HepG2 (cell line): ENCODE measurements around the gene TYMS. TPM values are rescaled to one million over a fixed set of nuclear protein-coding genes. Genes with fewer than 3 reads are reported as not detected.

Source experiments
- AGO2 ChIP-seq: fragments of 200-400 bp; formaldehyde crosslinking; optimal IDR thresholded peaks from 2 replicates; pipeline ENCODE3; 2017; ENCODE audit warnings: mild to moderate bottlenecking, low read depth, low read length, moderate library complexity
- GTF2F1 ChIP-seq: fragments of 150-350 bp; IDR thresholded peaks from 2 replicates; pipeline ENCODE4 v1.6.1; 2014; ENCODE audit warnings: low read length
- HOXA3 ChIP-seq: sonication (generic); formaldehyde crosslinking; IDR thresholded peaks from 2 replicates; pipeline ENCODE4 v1.5.0; 2020; ENCODE audit warnings: missing genetic modification reagents
- KDM5B ChIP-seq: sonication (generic); formaldehyde crosslinking; IDR thresholded peaks from 2 replicates; pipeline ENCODE4 v1.4.0; 2020; ENCODE audit warnings: missing genetic modification reagents, mild to moderate bottlenecking, borderline replicate concordance
- RXRB ChIP-seq: IDR thresholded peaks from 2 replicates; pipeline ENCODE4 v1.6.1; 2016; ENCODE audit warnings: borderline replicate concordance, missing genetic modification reagents, missing compliant biosample characterization
- ZBTB21 ChIP-seq: sonication (generic); formaldehyde crosslinking; IDR thresholded peaks from 2 replicates; pipeline ENCODE4 v1.4.0; 2020; ENCODE audit warnings: missing genetic modification reagents
- ZNF17 ChIP-seq: sonication (generic); formaldehyde crosslinking; IDR thresholded peaks from 2 replicates; pipeline ENCODE4 v1.5.0; 2020; ENCODE audit warnings: mild to moderate bottlenecking, missing genetic modification reagents
- ZNF253 ChIP-seq: sonication (generic); formaldehyde crosslinking; IDR thresholded peaks from 2 replicates; pipeline ENCODE4 v1.8.0; 2022; ENCODE audit warnings: mild to moderate bottlenecking, missing genetic modification reagents, borderline replicate concordance
- ZNF567 ChIP-seq: sonication (generic); formaldehyde crosslinking; IDR thresholded peaks from 2 replicates; pipeline ENCODE4 v1.8.1; 2023; ENCODE audit warnings: mild to moderate bottlenecking, missing genetic modification reagents, borderline replicate concordance
- ZNF615 ChIP-seq: sonication (generic); formaldehyde crosslinking; IDR thresholded peaks from 2 replicates; pipeline ENCODE4 v1.5.0; 2020; ENCODE audit warnings: mild to moderate bottlenecking, missing genetic modification reagents, borderline replicate concordance
- ZNF780A ChIP-seq: sonication (generic); formaldehyde crosslinking; IDR thresholded peaks from 2 replicates; pipeline ENCODE4 v1.8.0; 2022; ENCODE audit warnings: mild to moderate bottlenecking, missing genetic modification reagents, moderate library complexity
- ZNF782 ChIP-seq: sonication (generic); formaldehyde crosslinking; IDR thresholded peaks from 2 replicates; pipeline ENCODE4 v1.4.0; 2020; ENCODE audit warnings: missing genetic modification reagents, mild to moderate bottlenecking, borderline replicate concordance
- polyA plus RNA-seq, 8 experiments: library from polyadenylated mRNA; depleted of rRNA in 3 of 8; stranded (reverse) in 7 of 8; unstranded in 1 of 8; fragments of >200 nt; fragmentation: Illumina TruSeq in 4 of 8; extraction: Trizol in 4 of 8; gene quantifications; 2 replicates each; pipeline versions ENCODE4 v1.2.1 to v1.2.3, GENCODE V29; 2011 to 2016; ENCODE audit warnings: low read depth in 4 of 8, missing spikeins in 1 of 8, mixed read lengths in 1 of 8; ENCODE audit not compliant: insufficient read depth in 1 of 8
- total RNA-seq, 5 experiments: library from RNA; depleted of rRNA; stranded (reverse); fragments of >200 nt; fragmentation: Illumina TruSeq; extraction: Trizol; gene quantifications; 2 replicates each; pipeline ENCODE4 v1.2.3, GENCODE V29; 2016; ENCODE audit warnings: low read depth in 1 of 5
- TF ChIP-seq, protein P1 (sequence below): IDR thresholded peaks from 2 replicates; pipeline ENCODE4 v1.6.1; 2016; ENCODE audit warnings: low read depth
- TF ChIP-seq, protein P2 (sequence below): sonication (generic); formaldehyde crosslinking; IDR thresholded peaks from 2 replicates; pipeline ENCODE4 v1.5.1; 2020; ENCODE audit warnings: missing genetic modification reagents, mild to moderate bottlenecking, borderline replicate concordance
- TF ChIP-seq, protein P3 (sequence below): sonication (generic); formaldehyde crosslinking; IDR thresholded peaks from 2 replicates; pipeline ENCODE4 v1.4.0; 2020; ENCODE audit warnings: missing genetic modification reagents
- TF ChIP-seq, protein P4 (sequence below): sonication (generic); formaldehyde crosslinking; IDR thresholded peaks from 2 replicates; pipeline ENCODE4 v1.4.0; 2020; ENCODE audit warnings: missing genetic modification reagents

Gene TYMS
- total and polyA plus RNA-seq, 2 of the 13 experiments (the other 11 are each of a cell fraction or from before 2014, with no cell fraction given) = 80.1 to 106 TPM

DNA sequence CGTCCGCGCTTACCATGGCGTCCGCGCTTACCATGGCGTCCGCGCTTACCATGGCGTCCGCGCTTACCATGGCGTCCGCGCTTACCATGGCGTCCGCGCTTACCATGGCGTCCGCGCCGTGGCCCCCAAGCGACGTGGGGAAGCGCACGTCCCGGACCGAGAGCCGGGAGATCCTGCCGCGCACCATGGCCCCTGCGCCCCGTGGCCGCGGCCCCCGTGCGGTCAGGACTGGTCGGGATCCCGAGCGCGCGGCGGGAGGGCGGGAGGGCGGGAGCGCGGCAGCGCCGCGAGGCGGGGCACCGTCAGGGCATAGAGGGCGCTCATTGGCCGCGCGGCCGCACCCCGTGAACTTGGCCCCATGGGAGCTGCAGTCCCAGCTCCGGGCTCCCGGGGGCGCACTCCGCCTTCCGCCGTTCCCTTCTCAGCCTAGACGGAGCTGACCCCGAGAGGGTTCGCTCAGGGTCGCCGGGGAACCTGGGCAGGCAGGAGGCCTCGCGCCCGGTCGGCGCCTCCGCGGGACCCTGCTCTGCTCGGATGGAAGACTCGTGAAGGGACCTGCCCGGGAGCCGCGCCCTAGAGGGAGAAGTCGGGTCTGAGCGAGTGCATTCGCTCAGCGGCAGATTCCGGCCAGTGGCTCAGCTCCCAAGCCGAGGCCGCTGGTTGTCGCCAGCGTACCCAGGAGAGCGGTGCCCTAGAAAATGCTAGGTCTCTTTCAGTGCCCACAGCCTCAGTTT lies 55.1 kb downstream of the TYMS start, which contains the start of gene ENOSF1 (continued):
- TF ChIP-seq, protein P1, sequence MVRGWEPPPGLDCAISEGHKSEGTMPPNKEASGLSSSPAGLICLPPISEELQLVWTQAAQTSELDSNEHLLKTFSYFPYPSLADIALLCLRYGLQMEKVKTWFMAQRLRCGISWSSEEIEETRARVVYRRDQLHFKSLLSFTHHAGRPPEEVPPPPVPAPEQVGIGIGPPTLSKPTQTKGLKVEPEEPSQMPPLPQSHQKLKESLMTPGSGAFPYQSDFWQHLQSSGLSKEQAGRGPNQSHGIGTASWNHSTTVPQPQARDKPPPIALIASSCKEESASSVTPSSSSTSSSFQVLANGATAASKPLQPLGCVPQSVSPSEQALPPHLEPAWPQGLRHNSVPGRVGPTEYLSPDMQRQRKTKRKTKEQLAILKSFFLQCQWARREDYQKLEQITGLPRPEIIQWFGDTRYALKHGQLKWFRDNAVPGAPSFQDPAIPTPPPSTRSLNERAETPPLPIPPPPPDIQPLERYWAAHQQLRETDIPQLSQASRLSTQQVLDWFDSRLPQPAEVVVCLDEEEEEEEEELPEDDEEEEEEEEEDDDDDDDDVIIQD (CRISPR knock-in tag) = no peak
- TF ChIP-seq, protein P2, sequence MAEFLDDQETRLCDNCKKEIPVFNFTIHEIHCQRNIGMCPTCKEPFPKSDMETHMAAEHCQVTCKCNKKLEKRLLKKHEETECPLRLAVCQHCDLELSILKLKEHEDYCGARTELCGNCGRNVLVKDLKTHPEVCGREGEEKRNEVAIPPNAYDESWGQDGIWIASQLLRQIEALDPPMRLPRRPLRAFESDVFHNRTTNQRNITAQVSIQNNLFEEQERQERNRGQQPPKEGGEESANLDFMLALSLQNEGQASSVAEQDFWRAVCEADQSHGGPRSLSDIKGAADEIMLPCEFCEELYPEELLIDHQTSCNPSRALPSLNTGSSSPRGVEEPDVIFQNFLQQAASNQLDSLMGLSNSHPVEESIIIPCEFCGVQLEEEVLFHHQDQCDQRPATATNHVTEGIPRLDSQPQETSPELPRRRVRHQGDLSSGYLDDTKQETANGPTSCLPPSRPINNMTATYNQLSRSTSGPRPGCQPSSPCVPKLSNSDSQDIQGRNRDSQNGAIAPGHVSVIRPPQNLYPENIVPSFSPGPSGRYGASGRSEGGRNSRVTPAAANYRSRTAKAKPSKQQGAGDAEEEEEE = no peak; the same call in 1 of the 2 replicates
- TF ChIP-seq RXRB (CRISPR knock-in tag) = peak; percentile 68; the same call in 1 of the 2 replicates
- TF ChIP-seq, protein P3, sequence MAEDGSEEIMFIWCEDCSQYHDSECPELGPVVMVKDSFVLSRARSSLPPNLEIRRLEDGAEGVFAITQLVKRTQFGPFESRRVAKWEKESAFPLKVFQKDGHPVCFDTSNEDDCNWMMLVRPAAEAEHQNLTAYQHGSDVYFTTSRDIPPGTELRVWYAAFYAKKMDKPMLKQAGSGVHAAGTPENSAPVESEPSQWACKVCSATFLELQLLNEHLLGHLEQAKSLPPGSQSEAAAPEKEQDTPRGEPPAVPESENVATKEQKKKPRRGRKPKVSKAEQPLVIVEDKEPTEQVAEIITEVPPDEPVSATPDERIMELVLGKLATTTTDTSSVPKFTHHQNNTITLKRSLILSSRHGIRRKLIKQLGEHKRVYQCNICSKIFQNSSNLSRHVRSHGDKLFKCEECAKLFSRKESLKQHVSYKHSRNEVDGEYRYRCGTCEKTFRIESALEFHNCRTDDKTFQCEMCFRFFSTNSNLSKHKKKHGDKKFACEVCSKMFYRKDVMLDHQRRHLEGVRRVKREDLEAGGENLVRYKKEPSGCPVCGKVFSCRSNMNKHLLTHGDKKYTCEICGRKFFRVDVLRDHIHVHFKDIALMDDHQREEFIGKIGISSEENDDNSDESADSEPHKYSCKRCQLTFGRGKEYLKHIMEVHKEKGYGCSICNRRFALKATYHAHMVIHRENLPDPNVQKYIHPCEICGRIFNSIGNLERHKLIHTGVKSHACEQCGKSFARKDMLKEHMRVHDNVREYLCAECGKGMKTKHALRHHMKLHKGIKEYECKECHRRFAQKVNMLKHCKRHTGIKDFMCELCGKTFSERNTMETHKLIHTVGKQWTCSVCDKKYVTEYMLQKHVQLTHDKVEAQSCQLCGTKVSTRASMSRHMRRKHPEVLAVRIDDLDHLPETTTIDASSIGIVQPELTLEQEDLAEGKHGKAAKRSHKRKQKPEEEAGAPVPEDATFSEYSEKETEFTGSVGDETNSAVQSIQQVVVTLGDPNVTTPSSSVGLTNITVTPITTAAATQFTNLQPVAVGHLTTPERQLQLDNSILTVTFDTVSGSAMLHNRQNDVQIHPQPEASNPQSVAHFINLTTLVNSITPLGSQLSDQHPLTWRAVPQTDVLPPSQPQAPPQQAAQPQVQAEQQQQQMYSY (CRISPR knock-in tag) = no peak
- no peak for TF ChIP-seq ZNF615 (CRISPR knock-in tag)
- no peak for TF ChIP-seq ZBTB21 (CRISPR knock-in tag)
- TF ChIP-seq HOXA3 (CRISPR knock-in tag) = peak; percentile 99
- 0 out of 2 replicates have a peak, but pooled peaks have one; percentile 46 for TF ChIP-seq ZNF782 (CRISPR knock-in tag)
- TF ChIP-seq ZNF567 (CRISPR knock-in tag) = peak; percentile 77; the same call in 1 of the 2 replicates
- peak; percentile 52 for TF ChIP-seq KDM5B (CRISPR knock-in tag)
- TF ChIP-seq, protein P4, sequence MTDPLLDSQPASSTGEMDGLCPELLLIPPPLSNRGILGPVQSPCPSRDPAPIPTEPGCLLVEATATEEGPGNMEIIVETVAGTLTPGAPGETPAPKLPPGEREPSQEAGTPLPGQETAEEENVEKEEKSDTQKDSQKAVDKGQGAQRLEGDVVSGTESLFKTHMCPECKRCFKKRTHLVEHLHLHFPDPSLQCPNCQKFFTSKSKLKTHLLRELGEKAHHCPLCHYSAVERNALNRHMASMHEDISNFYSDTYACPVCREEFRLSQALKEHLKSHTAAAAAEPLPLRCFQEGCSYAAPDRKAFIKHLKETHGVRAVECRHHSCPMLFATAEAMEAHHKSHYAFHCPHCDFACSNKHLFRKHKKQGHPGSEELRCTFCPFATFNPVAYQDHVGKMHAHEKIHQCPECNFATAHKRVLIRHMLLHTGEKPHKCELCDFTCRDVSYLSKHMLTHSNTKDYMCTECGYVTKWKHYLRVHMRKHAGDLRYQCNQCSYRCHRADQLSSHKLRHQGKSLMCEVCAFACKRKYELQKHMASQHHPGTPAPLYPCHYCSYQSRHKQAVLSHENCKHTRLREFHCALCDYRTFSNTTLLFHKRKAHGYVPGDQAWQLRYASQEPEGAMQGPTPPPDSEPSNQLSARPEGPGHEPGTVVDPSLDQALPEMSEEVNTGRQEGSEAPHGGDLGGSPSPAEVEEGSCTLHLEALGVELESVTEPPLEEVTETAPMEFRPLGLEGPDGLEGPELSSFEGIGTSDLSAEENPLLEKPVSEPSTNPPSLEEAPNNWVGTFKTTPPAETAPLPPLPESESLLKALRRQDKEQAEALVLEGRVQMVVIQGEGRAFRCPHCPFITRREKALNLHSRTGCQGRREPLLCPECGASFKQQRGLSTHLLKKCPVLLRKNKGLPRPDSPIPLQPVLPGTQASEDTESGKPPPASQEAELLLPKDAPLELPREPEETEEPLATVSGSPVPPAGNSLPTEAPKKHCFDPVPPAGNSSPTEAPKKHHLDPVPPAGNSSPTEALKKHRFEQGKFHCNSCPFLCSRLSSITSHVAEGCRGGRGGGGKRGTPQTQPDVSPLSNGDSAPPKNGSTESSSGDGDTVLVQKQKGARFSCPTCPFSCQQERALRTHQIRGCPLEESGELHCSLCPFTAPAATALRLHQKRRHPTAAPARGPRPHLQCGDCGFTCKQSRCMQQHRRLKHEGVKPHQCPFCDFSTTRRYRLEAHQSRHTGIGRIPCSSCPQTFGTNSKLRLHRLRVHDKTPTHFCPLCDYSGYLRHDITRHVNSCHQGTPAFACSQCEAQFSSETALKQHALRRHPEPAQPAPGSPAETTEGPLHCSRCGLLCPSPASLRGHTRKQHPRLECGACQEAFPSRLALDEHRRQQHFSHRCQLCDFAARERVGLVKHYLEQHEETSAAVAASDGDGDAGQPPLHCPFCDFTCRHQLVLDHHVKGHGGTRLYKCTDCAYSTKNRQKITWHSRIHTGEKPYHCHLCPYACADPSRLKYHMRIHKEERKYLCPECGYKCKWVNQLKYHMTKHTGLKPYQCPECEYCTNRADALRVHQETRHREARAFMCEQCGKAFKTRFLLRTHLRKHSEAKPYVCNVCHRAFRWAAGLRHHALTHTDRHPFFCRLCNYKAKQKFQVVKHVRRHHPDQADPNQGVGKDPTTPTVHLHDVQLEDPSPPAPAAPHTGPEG (CRISPR knock-in tag) = peak; percentile 57; the same call in 1 of the 2 replicates
- peak; percentile 78 for TF ChIP-seq AGO2
- no peak for TF ChIP-seq GTF2F1
- no peak for TF ChIP-seq ZNF780A (CRISPR knock-in tag)
- no peak for TF ChIP-seq ZNF17 (CRISPR knock-in tag)
- no peak for TF ChIP-seq ZNF253
